WTC11 (cell line): ENCODE results near the gene TMEM187. TPM values are rescaled to one million over a fixed set of nuclear protein-coding genes. Genes with fewer than 3 reads are reported as not detected.

Experiments
- ATAC-seq: fragments of 200-7000 bp; cut with Tn5 transposase; 2 replicates; pipeline ENCODE4 v1.10.0; 2021; ENCODE audit warnings: mild to moderate bottlenecking, moderate library complexity
- CTCF ChIA-PET: fragments of 300-600 bp; sonication (Branson Sonifier 250); formaldehyde crosslinking; loops from one replicate; lab custom pipeline; 2021; ENCODE audit warnings: antibody characterized with exemption; lab: Charles Lee
- POLR2A ChIA-PET: fragments of 350-600 bp; sonication (Branson Sonifier 250); formaldehyde crosslinking; loops from one replicate; lab custom pipeline; 2021; ENCODE audit warnings: antibody characterized with exemption; lab: Charles Lee
- DNase-seq: peaks from one replicate; pipeline ENCODE4 v3.0.0; 2021; ENCODE audit warnings: low spot score
- H3K27ac Mint-ChIP-seq: 2 replicates; pipeline ENCODE4 v1.8.0; 2021; ENCODE audit warnings: mixed read lengths
- H3K27me3 Mint-ChIP-seq: 2 replicates; pipeline ENCODE4 v1.8.0; 2021; ENCODE audit warnings: low read depth, mild to moderate bottlenecking, moderate library complexity, mixed read lengths
- H3K36me3 Mint-ChIP-seq: 2 replicates; pipeline ENCODE4 v1.8.0; 2021; ENCODE audit warnings: mixed read lengths
- H3K4me1 Mint-ChIP-seq: 2 replicates; pipeline ENCODE4 v1.8.0; 2022; ENCODE audit warnings: mixed read lengths
- H3K4me3 Mint-ChIP-seq: 2 replicates; pipeline ENCODE4 v1.8.0; 2021; ENCODE audit warnings: mild to moderate bottlenecking, moderate library complexity, mixed read lengths
- H3K9me3 Mint-ChIP-seq: 2 replicates; pipeline ENCODE4 v1.8.0; 2021; ENCODE audit warnings: mixed read lengths
- CREB1 ChIP-seq: sonication (generic); formaldehyde crosslinking; IDR thresholded peaks from 2 replicates; pipeline ENCODE4 v1.8.0; 2023; ENCODE audit warnings: mild to moderate bottlenecking, missing genetic modification reagents
- ESRRA ChIP-seq: sonication (generic); formaldehyde crosslinking; IDR thresholded peaks from 2 replicates; pipeline ENCODE4 v1.8.1; 2022; ENCODE audit warnings: mild to moderate bottlenecking, missing genetic modification reagents, borderline replicate concordance
- FOXJ3 ChIP-seq: sonication (generic); formaldehyde crosslinking; IDR thresholded peaks from 2 replicates; pipeline ENCODE4 v1.9.0; 2021; ENCODE audit warnings: missing genetic modification reagents, mild to moderate bottlenecking, borderline replicate concordance
- FOXK1 ChIP-seq: sonication (generic); formaldehyde crosslinking; IDR thresholded peaks from 2 replicates; pipeline ENCODE4 v1.8.0; 2022; ENCODE audit warnings: mild to moderate bottlenecking, moderate library complexity, missing genetic modification reagents
- FOXP1 ChIP-seq: sonication (generic); formaldehyde crosslinking; IDR thresholded peaks from 2 replicates; pipeline ENCODE4 v1.8.0; 2022; ENCODE audit warnings: missing genetic modification reagents, mild to moderate bottlenecking, moderate library complexity, borderline replicate concordance
- JAZF1 ChIP-seq: fragments of 250-450 bp; sonication (Bioruptor Pico); IDR thresholded peaks from 2 replicates; pipeline ENCODE4 v1.9.0; 2021; ENCODE audit warnings: moderate library complexity, mild to moderate bottlenecking, inconsistent platforms
- MXD4 ChIP-seq: fragments of 250-450 bp; sonication (Bioruptor Pico); IDR thresholded peaks from 2 replicates; pipeline ENCODE4 v1.8.0; 2021; ENCODE audit warnings: mild to moderate bottlenecking, moderate library complexity, borderline replicate concordance
- MYBL2 ChIP-seq: sonication (generic); formaldehyde crosslinking; IDR thresholded peaks from 2 replicates; pipeline ENCODE4 v1.8.1; 2023; ENCODE audit warnings: mild to moderate bottlenecking, moderate library complexity, missing genetic modification reagents
- NR2C2 ChIP-seq: sonication (generic); formaldehyde crosslinking; IDR thresholded peaks from 2 replicates; pipeline ENCODE4 v1.8.0; 2022; ENCODE audit warnings: mild to moderate bottlenecking, missing genetic modification reagents
- TP53 ChIP-seq: sonication (generic); formaldehyde crosslinking; IDR thresholded peaks from 2 replicates; pipeline ENCODE4 v1.8.1; 2023; ENCODE audit warnings: mild to moderate bottlenecking, missing genetic modification reagents
- ZNF423 ChIP-seq: fragments of 250-450 bp; sonication (Bioruptor Pico); IDR thresholded peaks from 2 replicates; pipeline ENCODE4 v2.1.2; 2022; ENCODE audit warnings: mild to moderate bottlenecking, moderate library complexity
- total RNA-seq: library from RNA; stranded (reverse); gene quantifications from 3 replicates; pipeline ENCODE4 v1.2.3, GENCODE V29; 2021
- TF ChIP-seq, protein P1 (sequence below): sonication (generic); formaldehyde crosslinking; IDR thresholded peaks from 2 replicates; pipeline ENCODE4 v1.8.0; 2022; ENCODE audit warnings: mild to moderate bottlenecking, missing genetic modification reagents
- TF ChIP-seq, protein P2 (sequence below): fragments of 250-450 bp; sonication (Bioruptor Pico); conservative IDR thresholded peaks from 2 replicates; pipeline ENCODE4 v1.9.0; 2021; ENCODE audit warnings: mild to moderate bottlenecking
- TF ChIP-seq, protein P3 (sequence below): sonication (generic); formaldehyde crosslinking; IDR thresholded peaks from 2 replicates; pipeline ENCODE4 v1.8.0; 2022; ENCODE audit warnings: mild to moderate bottlenecking, missing genetic modification reagents
- TF ChIP-seq, protein P4 (sequence below): sonication (generic); formaldehyde crosslinking; IDR thresholded peaks from 2 replicates; pipeline ENCODE4 v1.8.1; 2022; ENCODE audit warnings: missing genetic modification reagents, borderline replicate concordance
- TF ChIP-seq, protein P5 (sequence below): sonication (generic); formaldehyde crosslinking; conservative IDR thresholded peaks from 2 replicates; pipeline ENCODE4 v1.8.1; 2022; ENCODE audit warnings: mild to moderate bottlenecking, missing genetic modification reagents
- TF ChIP-seq, protein P6 (sequence below): fragments of 250-450 bp; sonication (Bioruptor Pico); IDR thresholded peaks from 2 replicates; pipeline ENCODE4 v1.9.0; 2021; ENCODE audit warnings: mild to moderate bottlenecking
- TF ChIP-seq, protein P7 (sequence below): sonication (generic); formaldehyde crosslinking; conservative IDR thresholded peaks from 2 replicates; pipeline ENCODE4 v1.8.1; 2023; ENCODE audit warnings: mild to moderate bottlenecking, low read depth, missing genetic modification reagents, moderate library complexity
- TF ChIP-seq, protein P8 (sequence below): sonication (generic); formaldehyde crosslinking; IDR thresholded peaks from 2 replicates; pipeline ENCODE4 v1.8.1; 2022; ENCODE audit warnings: low read depth, missing genetic modification reagents, borderline replicate concordance

Gene TMEM187
- total RNA-seq, 1 experiment from 2014 or later, result 8.4 TPM

DNA sequence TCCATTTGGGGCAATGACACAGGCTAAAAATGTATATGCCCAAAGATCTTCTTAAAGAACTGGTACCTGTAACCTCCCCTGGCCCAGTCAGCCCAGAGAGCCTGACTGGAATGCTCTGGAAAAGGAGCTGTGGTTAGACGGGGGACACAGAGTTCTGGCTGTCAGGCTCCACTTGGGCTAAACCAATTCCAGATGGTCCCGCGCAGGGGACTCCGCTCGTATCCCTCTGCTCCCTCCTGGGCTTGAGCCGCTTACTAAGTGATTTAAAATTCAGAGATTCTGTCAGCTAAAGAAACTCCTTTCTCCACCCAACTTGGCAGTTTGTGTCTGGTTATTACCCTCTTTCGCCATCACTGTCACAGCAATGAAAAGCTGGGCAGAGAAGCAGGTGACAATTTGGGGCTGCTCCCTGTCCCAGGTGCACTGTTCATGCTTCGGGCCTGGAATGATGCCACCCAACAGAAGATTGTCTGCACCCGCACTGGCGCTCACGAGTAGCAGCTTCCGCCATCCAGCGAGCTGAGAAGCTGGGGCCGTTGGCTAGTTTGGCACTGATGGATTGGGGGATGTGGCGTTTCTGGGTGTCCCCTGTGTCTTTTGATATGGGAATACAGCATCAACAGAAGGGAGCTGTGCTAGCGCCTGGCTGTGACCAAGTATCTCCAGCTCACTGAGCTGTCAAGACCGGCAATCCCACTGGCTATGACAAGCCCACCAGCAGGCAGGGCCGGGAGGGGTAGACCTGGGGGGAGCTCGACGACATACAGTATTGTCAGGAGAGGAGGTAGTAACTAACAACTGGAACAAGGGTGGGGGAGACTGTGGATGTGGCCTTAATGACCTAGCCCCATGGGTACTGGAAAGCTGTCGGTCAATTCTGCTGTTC lies 53.8 kb downstream of the TMEM187 start (continued):
- TF ChIP-seq, protein P1, sequence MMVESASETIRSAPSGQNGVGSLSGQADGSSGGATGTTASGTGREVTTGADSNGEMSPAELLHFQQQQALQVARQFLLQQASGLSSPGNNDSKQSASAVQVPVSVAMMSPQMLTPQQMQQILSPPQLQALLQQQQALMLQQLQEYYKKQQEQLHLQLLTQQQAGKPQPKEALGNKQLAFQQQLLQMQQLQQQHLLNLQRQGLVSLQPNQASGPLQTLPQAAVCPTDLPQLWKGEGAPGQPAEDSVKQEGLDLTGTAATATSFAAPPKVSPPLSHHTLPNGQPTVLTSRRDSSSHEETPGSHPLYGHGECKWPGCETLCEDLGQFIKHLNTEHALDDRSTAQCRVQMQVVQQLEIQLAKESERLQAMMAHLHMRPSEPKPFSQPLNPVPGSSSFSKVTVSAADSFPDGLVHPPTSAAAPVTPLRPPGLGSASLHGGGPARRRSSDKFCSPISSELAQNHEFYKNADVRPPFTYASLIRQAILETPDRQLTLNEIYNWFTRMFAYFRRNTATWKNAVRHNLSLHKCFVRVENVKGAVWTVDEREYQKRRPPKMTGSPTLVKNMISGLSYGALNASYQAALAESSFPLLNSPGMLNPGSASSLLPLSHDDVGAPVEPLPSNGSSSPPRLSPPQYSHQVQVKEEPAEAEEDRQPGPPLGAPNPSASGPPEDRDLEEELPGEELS (CRISPR knock-in tag), result no peak
- TF ChIP-seq ESRRA (no peak), TP53 (CRISPR knock-in tag) (no peak), FOXP1 (CRISPR knock-in tag) (no peak), MYBL2 (CRISPR knock-in tag) (no peak)
- TF ChIP-seq, protein P2, sequence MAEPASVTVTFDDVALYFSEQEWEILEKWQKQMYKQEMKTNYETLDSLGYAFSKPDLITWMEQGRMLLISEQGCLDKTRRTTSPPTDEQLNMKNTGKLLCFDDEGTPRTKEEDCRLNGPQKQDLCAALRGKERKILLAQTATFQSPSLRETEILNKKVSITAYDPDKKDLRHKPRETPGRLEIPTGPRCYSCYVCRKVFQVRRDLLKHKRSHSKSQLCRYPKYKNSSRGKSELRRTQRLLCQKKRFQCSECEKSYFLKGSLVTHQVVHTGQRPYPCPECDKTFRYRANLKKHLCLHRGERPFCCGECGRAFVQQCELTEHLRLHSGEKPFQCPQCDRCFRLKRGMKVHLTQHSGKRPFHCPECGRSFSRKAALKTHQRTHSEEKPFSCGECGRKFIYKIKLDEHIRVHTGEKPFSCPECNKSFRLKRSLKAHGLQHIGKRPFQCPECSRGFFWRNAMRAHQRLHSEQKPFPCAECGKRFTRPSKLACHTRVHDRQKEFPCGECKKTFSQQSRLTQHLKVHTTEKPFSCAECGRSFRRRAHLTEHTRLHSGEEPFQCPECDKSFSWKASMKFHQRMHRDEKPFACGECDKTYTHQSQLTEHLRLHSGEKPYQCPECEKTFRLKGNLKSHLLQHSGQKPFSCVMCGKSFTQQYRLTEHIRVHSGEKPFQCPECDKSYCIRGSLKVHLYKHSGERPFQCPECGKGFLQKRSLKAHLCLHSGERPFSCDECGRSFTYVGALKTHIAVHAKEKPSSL (CRISPR knock-in tag), result no peak
- TF ChIP-seq, protein P3, sequence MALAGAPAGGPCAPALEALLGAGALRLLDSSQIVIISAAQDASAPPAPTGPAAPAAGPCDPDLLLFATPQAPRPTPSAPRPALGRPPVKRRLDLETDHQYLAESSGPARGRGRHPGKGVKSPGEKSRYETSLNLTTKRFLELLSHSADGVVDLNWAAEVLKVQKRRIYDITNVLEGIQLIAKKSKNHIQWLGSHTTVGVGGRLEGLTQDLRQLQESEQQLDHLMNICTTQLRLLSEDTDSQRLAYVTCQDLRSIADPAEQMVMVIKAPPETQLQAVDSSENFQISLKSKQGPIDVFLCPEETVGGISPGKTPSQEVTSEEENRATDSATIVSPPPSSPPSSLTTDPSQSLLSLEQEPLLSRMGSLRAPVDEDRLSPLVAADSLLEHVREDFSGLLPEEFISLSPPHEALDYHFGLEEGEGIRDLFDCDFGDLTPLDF (CRISPR knock-in tag), result no peak
- TF ChIP-seq, protein P4, sequence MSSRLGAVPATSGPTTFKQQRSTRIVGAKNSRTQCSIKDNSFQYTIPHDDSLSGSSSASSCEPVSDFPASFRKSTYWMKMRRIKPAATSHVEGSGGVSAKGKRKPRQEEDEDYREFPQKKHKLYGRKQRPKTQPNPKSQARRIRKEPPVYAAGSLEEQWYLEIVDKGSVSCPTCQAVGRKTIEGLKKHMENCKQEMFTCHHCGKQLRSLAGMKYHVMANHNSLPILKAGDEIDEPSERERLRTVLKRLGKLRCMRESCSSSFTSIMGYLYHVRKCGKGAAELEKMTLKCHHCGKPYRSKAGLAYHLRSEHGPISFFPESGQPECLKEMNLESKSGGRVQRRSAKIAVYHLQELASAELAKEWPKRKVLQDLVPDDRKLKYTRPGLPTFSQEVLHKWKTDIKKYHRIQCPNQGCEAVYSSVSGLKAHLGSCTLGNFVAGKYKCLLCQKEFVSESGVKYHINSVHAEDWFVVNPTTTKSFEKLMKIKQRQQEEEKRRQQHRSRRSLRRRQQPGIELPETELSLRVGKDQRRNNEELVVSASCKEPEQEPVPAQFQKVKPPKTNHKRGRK, result no peak
- TF ChIP-seq, all 79 proteins: peak for 0

DNA sequence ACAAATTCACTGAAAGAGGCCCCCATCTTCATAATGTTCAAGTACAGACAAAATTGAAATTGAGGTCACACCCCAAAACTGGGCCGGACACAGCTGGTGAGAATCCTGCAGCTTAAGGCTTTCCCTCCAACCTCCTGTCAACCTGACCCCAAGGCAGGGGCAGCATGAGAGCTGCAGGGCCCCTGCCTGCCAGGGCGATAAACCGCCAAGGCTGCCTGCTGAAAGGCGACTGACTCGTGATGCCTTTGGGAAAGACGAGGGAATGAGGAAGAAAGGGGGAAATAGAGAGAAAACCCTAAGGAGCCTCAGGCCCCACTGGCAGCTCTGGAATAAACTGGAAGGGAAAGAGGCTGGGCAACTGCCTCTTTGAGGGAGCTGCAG lies 54.5 kb downstream of the TMEM187 start:
- no peak for DNase-seq
- H3K27ac Mint-ChIP-seq, result no peak overlapping the region
- H3K27me3 Mint-ChIP-seq, result no peaks in the 10 kb centered on the region
- H3K9me3 Mint-ChIP-seq, result no peaks in the 10 kb centered on the region
- no peak overlapping the region for H3K4me3 Mint-ChIP-seq
- ATAC-seq, result no peak
- POLR2A ChIA-PET, result no interaction called here
- CTCF ChIA-PET, result interaction anchor here (1.1 kb wide), 1 partner anchor 35 kb away, joined by 3 read pairs; no protein-coding TSS in a partner anchor
- H3K4me1 Mint-ChIP-seq, result peaks cover 18% of the 10 kb centered on the region
- H3K36me3 Mint-ChIP-seq, result peaks cover 7% of the 10 kb centered on the region
- TF ChIP-seq, protein P5, sequence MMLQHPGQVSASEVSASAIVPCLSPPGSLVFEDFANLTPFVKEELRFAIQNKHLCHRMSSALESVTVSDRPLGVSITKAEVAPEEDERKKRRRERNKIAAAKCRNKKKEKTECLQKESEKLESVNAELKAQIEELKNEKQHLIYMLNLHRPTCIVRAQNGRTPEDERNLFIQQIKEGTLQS (CRISPR knock-in tag), result no peak
- no peak for TF ChIP-seq FOXJ3
- no peak for TF ChIP-seq MXD4 (CRISPR knock-in tag)
- TF ChIP-seq, protein P6, sequence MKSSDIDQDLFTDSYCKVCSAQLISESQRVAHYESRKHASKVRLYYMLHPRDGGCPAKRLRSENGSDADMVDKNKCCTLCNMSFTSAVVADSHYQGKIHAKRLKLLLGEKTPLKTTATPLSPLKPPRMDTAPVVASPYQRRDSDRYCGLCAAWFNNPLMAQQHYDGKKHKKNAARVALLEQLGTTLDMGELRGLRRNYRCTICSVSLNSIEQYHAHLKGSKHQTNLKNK (CRISPR knock-in tag), result no peak
- TF ChIP-seq, protein P7, sequence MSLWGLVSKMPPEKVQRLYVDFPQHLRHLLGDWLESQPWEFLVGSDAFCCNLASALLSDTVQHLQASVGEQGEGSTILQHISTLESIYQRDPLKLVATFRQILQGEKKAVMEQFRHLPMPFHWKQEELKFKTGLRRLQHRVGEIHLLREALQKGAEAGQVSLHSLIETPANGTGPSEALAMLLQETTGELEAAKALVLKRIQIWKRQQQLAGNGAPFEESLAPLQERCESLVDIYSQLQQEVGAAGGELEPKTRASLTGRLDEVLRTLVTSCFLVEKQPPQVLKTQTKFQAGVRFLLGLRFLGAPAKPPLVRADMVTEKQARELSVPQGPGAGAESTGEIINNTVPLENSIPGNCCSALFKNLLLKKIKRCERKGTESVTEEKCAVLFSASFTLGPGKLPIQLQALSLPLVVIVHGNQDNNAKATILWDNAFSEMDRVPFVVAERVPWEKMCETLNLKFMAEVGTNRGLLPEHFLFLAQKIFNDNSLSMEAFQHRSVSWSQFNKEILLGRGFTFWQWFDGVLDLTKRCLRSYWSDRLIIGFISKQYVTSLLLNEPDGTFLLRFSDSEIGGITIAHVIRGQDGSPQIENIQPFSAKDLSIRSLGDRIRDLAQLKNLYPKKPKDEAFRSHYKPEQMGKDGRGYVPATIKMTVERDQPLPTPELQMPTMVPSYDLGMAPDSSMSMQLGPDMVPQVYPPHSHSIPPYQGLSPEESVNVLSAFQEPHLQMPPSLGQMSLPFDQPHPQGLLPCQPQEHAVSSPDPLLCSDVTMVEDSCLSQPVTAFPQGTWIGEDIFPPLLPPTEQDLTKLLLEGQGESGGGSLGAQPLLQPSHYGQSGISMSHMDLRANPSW, result no peak
- TF ChIP-seq ZNF423 (CRISPR knock-in tag), result no peak
- TF ChIP-seq, protein P8, sequence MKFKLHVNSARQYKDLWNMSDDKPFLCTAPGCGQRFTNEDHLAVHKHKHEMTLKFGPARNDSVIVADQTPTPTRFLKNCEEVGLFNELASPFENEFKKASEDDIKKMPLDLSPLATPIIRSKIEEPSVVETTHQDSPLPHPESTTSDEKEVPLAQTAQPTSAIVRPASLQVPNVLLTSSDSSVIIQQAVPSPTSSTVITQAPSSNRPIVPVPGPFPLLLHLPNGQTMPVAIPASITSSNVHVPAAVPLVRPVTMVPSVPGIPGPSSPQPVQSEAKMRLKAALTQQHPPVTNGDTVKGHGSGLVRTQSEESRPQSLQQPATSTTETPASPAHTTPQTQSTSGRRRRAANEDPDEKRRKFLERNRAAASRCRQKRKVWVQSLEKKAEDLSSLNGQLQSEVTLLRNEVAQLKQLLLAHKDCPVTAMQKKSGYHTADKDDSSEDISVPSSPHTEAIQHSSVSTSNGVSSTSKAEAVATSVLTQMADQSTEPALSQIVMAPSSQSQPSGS (CRISPR knock-in tag), result no peak
- TF ChIP-seq CREB1 (CRISPR knock-in tag), result no peak
- TF ChIP-seq NR2C2 (CRISPR knock-in tag), result no peak
- no peak for TF ChIP-seq JAZF1 (CRISPR knock-in tag)
- TF ChIP-seq FOXK1 (CRISPR knock-in tag), result no peak
